Stimulated activated CD4-positive, alpha-beta T cell treated with anti-CD3 and anti-CD28 coated beads, Interleukin-4, amount 100 ng/mL, for 24 hours (primary cell): ENCODE data around the gene CD6.

Experiments used
- DNase-seq: peaks from one replicate; pipeline ENCODE4 v3.0.0-alpha.2; 2020

Gene CD6

GRCh38 chr11:60971520-60971919 is at the start of gene CD6:
CD6 (plus strand) TSS chr11:60971680; CDS start chr11:60971866, 186 bp downstream.
- peak; percentile 75 for DNase-seq

- DNase-seq, result no peak
Observed at GRCh38 chr11:60921777-60922335, 49.6 kb upstream of the CD6 start.

DNA sequence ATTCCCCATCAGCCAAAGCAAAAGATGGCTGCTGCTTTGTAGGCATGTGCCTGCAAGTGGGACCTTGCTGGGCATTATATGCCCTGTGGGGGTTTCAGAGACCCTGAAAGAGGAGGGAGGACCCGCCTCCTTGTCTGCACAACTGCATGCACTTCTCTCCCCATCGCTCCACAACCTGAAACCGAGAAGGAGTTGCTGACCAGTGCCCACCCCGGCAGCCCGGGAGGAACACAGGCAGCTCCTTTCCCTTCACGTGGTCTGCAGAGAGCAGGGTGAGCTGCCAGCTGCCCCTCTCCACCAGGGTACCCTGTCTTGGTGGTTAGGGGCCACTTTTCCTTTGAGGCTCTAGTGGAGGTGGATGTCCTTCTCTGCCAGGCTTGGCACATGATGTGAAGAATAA is 48.6 kb upstream of the CD6 start:
- DNase-seq, result no peak

DNA sequence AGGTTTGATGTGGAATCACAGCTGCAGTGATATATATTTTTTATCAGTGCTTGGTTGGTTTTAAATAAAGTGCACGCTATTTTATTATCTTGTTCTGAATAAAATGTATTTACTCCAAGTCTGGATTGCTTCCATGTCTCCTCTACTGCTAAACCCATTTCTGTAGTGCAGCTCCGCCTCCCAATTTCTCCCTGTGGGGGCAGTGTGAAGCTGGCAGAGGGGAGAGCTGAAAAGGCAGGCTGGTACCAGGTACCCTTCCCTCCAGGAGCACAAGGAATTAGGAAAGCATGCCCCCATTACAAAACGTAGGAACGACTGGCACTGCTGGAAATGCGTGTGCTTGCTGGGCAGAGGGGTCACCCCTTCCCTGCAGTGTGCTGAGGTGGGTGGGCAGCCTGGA is 48.2 kb upstream of the CD6 start:
- DNase-seq, result no peak

GRCh38 chr11:60923800-60924109 is 47.7 kb upstream of the CD6 start:
- DNase-seq, result no peak

GRCh38 chr11:60924110-60924905 is 47.2 kb upstream of the CD6 start, which contains the start of gene TMEM132A:
TMEM132A (plus strand) TSS chr11:60924460; CDS start chr11:60924634, 174 bp downstream.
- DNase-seq, result peak; percentile 6

GRCh38 chr11:60924906-60925853 is 46.3 kb upstream of the CD6 start:
- no peak for DNase-seq

- DNase-seq, result no peak
Observed at GRCh38 chr11:60925868-60926267, 45.6 kb upstream of the CD6 start.

DNA sequence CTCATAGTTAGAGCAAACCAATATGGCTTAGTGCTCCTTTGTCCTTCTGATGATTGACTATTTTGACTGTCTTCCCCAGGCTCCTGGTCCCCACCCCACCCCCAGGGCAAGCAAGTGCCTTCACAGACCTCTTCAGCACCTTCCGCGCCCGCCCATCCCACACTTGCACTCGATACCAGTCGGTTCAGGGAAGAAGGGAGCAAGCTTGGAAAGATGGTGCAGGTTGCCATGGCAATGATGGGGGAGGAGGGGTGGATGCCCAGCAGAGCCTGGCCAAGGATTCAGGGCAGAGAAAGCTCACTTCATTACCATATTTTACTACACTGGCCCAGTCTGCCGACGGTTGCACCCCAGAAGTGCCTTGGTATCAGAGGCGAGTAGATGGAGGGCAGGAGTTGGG is 45.0 kb upstream of the CD6 start:
- DNase-seq, result no peak

- DNase-seq, result no peak
Observed at GRCh38 chr11:60927061-60927592, 44.4 kb upstream of the CD6 start.

GRCh38 chr11:60927600-60927999 is 43.9 kb upstream of the CD6 start:
- no peak for DNase-seq

- DNase-seq, result no peak
Observed at GRCh38 chr11:60928563-60929001, 42.9 kb upstream of the CD6 start.

- DNase-seq, result no peak
Observed at GRCh38 chr11:60929764-60930163, 41.7 kb upstream of the CD6 start.

DNA sequence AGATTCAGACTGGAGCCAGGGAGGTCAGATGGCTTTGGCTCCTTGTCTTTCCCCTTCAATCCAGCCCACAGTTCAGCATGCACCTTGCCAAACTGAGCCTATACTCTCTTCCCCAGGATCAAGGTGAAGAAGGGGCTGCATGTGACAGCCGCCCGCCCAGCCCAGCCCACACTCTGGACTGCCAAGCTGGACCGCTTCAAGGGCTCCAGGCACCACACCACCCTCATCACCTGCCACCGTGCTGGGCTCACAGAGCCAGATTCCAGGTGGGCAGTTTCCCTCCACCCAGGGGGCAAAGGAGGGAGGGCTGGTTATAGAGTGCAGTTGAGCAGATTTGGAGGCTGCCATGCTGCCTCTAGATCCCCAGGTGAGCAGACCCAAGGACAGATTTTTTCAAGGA is 41.1 kb upstream of the CD6 start:
- DNase-seq, result no peak

- DNase-seq, result no peak
Observed at GRCh38 chr11:60931917-60932316, 39.6 kb upstream of the CD6 start.

GRCh38 chr11:60932605-60933356 is 38.7 kb upstream of the CD6 start:
- DNase-seq, result no peak

DNA sequence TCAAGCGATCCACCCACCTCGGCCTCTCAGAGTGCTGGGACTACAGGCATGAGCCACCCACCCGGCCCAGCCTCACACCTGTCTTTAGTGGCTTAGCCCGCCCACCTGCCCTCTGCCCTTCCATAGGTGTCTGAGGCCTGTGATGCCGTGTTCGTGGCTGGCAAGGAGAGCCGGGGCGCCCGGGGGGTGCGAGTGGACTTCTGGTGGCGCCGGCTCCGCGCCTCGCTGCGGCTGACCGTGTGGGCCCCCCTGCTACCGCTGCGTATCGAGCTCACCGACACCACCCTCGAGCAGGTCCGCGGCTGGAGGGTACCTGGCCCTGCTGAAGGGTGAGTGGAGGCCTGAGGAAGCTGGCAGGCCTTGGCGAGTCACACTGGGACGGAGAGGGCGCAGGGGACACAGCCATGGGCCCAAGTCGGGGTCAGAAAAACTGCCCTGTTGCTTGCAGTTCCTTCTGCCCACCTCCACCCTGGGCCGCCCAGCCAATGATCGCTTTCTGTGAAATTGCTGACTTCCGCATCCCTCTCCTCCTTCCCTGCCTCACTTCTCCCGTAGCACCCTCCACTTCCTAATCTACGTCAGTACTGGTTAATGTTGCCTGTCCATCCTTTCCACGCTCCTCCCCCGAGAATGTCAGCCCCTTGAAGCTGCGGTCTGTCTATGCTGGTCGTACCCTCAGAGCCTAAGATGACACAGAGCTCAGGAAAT is 37.9 kb upstream of the CD6 start:
- DNase-seq, result no peak

DNA sequence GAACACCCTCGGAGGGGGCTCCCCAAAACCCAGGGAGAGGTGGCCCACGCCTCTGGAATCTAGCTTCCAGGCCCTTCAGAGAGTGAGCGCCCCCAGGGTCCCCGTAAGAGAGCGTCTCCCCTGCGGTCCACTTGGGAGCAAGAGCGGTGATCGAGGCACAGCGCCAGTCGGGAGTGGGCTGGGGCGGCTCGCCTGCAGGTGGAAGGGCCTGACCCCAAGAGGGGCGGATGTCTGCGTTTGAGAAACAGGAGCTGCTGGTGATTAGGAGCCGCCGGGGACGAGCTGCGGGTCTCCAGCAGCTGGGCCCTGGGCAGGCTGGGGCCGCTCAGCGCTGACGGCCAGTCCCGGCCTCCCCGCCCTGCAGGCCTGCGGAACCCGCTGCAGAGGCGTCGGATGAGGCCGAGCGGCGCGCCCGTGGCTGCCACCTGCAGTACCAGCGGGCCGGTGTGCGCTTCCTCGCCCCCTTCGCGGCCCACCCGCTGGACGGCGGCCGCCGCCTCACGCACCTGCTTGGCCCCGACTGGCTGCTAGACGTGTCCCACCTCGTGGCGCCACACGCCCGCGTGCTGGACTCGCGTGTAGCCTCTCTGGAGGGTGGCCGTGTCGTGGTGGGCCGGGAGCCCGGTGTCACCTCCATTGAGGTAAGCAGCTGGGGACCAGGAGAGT is 37.2 kb upstream of the CD6 start:
- DNase-seq, result no peak

DNA sequence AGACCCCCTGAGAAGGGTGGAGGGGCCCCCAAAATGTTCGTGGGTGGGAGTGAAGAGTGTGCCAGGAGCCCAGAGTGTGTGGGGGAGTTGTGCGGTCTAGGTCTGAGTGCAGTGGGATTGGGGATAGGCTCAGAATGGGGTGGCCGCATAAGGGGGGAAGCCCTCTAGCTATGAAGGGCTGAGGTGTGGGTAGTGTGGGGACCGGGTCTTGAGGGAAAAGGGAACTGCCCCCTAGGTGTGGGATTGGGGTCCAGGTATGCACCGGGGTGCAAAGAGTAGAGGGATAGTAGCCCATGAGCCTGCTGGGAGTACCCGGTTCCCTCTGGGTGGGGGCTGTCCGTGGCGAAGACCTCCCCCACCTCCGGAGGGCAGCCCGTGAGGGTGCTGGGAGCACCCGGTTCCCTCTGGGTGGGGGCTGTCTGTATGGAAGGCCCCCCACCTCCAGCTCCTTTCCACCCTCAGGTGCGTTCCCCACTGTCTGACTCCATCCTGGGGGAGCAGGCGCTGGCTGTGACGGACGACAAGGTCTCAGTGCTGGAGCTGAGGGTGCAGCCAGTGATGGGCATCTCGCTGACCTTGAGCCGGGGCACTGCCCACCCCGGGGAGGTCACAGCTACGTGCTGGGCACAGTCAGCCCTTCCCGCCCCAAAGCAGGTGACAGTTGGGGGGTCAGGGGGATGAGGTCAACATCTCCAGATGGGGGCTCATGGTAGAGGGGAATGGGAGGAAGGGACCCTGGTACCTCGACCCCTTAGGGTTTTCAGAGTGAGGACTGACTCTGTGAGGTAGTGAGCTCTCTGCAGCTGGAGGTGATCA is 36.5 kb upstream of the CD6 start:
- DNase-seq, result no peak

- DNase-seq, result no peak
Observed at GRCh38 chr11:60935676-60936442, 35.6 kb upstream of the CD6 start.
